Glutamatergic neuron (in vitro differentiated cells): ENCODE measurements around the gene SPOCK3. TPM values are rescaled to one million over a fixed set of nuclear protein-coding genes. Genes with fewer than 3 reads are reported as not detected.

Experiments used
- DNase-seq: peaks from one replicate; pipeline ENCODE4 v3.0.0; 2022
- H3K27ac Mint-ChIP-seq: one replicate; pipeline ENCODE4 v1.8.0; 2020; ENCODE audit warnings: mild to moderate bottlenecking, mixed read lengths, inconsistent platforms; ENCODE audit not compliant: unreplicated experiment
- H3K27me3 Mint-ChIP-seq: one replicate; pipeline ENCODE4 v1.8.0; 2020; ENCODE audit warnings: mild to moderate bottlenecking, moderate library complexity, mixed read lengths, inconsistent platforms; ENCODE audit not compliant: unreplicated experiment
- H3K36me3 Mint-ChIP-seq: one replicate; pipeline ENCODE4 v1.8.0; 2020; ENCODE audit warnings: mild to moderate bottlenecking, mixed read lengths, inconsistent platforms; ENCODE audit not compliant: unreplicated experiment
- H3K4me1 Mint-ChIP-seq: one replicate; pipeline ENCODE4 v1.8.0; 2020; ENCODE audit warnings: mild to moderate bottlenecking, low read depth, mixed read lengths, inconsistent platforms; ENCODE audit not compliant: unreplicated experiment
- H3K4me3 Mint-ChIP-seq: one replicate; pipeline ENCODE4 v1.8.0; 2020; ENCODE audit warnings: mild to moderate bottlenecking, mixed read lengths, inconsistent platforms; ENCODE audit not compliant: unreplicated experiment
- H3K9me3 Mint-ChIP-seq: one replicate; pipeline ENCODE4 v1.8.0; 2020; ENCODE audit warnings: mild to moderate bottlenecking, moderate library complexity, mixed read lengths, inconsistent platforms; ENCODE audit not compliant: unreplicated experiment
- total RNA-seq: library from RNA; stranded (reverse); fragmentation: NEBNext Ultra II Directional; extraction: Animal tissue kit (Norgen Biotek cat#: 25700); gene quantifications from one replicate; pipeline ENCODE4 v1.2.1, GENCODE V29; 2021; ENCODE audit not compliant: unreplicated experiment
- TF ChIP-seq, protein P1 (sequence below): fragments of 200-600 bp; sonication (generic); IDR thresholded peaks from one replicate; pipeline ENCODE4 v1.5.0; 2021; ENCODE audit not compliant: partially characterized antibody, unreplicated experiment

Gene SPOCK3
- total RNA-seq, 1 donor from 2014 or later, result 26.8 TPM

DNA sequence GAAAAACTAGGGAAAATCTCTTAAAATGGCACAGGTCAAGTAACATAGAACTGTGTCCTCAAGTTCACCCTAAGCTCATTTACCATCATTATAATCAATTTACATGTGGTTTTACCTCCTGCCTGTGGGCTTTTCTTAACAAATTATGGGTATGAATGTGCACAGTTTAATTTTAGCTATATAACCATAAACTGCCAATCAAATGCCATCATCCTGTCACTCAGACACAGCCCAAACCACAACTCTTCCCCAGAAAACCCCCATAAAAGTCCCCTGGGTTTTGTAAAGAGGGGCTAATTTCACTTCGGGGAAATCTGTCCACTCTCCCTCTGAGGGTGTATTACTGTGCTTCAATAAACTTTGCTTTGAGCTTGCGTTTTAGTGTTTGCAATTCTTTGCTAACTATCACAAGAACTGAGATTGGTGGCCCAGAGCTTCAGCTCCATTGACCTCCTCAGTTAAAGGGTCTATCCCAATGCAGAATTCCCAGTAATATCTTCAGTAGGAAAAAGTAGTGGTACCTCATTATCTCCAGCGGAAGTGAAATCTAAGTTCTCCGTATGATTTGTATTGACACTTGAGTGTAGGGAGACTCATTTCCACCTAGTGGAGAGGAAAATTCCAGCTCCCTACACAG, 394.6 kb downstream of the SPOCK3 start:
- no peak for DNase-seq
- Mint-ChIP-seq H3K27ac (no peak overlapping the region), H3K27me3 (no peaks in the 10 kb centered on the region), H3K4me3 (no peak overlapping the region), H3K4me1 (no peaks in the 10 kb centered on the region), H3K9me3 (no peaks in the 10 kb centered on the region), H3K36me3 (no peaks in the 10 kb centered on the region)
- TF ChIP-seq, protein P1, sequence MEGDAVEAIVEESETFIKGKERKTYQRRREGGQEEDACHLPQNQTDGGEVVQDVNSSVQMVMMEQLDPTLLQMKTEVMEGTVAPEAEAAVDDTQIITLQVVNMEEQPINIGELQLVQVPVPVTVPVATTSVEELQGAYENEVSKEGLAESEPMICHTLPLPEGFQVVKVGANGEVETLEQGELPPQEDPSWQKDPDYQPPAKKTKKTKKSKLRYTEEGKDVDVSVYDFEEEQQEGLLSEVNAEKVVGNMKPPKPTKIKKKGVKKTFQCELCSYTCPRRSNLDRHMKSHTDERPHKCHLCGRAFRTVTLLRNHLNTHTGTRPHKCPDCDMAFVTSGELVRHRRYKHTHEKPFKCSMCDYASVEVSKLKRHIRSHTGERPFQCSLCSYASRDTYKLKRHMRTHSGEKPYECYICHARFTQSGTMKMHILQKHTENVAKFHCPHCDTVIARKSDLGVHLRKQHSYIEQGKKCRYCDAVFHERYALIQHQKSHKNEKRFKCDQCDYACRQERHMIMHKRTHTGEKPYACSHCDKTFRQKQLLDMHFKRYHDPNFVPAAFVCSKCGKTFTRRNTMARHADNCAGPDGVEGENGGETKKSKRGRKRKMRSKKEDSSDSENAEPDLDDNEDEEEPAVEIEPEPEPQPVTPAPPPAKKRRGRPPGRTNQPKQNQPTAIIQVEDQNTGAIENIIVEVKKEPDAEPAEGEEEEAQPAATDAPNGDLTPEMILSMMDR, result no peak

DNA sequence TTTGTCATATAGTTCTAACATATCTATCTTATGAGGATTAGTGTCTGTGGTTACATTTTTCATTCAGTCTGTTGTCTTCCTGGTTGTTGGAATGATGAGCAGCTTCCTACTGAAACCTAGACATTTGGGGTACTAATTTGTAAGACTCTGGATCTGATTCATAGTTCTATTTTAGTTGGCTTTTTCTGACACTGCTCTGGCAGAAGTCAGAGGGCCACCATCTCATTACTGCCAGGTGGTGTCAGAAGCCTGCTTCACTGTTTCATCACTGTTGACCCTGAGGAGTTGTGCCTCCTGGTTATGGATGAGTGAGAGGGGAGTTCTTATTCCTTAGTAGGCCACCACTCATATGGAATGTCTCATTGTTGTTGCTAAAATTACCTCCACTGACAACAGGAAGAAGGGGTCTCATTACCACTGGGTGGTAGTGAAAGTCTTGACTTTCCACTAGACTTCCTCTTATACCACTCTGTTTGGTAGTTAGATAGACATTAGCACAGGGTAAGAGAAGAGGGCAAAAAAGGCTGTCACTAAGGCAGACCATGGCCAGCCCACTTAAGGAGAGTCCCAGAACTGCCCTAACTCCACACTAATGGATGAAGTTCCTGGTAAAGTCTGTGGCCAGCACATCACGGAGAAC, 395.2 kb downstream of the SPOCK3 start:
- TF ChIP-seq, protein P1, result no peak
- Mint-ChIP-seq H3K27ac (no peak overlapping the region), H3K36me3 (no peaks in the 10 kb centered on the region), H3K4me3 (no peak overlapping the region), H3K4me1 (no peaks in the 10 kb centered on the region), H3K9me3 (no peaks in the 10 kb centered on the region), H3K27me3 (no peaks in the 10 kb centered on the region)
- no peak for DNase-seq

DNA sequence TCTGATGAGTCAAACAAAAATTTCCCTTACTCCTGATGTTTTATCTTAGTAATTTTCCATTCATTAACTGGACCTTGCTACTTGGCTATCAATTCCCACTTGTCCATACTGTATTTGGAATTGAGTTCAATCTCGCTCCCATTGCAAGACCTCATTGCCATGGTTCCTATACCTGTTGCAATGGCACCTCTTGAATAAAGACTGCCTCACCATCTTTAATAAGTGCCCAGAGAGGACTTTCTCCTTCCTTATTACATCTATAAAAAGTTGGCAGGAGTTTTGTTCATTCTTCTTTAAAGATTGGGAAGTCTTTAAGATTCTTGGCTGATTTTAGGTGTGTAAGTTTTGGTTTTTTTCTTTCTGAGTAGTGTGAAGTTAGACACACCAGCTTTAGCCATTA, 397.4 kb downstream of the SPOCK3 start:
- TF ChIP-seq, protein P1, result no peak
- no peaks in the 10 kb centered on the region for H3K27me3 Mint-ChIP-seq
- H3K4me3 Mint-ChIP-seq, result no peak overlapping the region
- H3K4me1 Mint-ChIP-seq, result no peaks in the 10 kb centered on the region
- H3K27ac Mint-ChIP-seq, result no peak overlapping the region
- DNase-seq, result no peak
- H3K36me3 Mint-ChIP-seq, result no peaks in the 10 kb centered on the region
- no peaks in the 10 kb centered on the region for H3K9me3 Mint-ChIP-seq

DNA sequence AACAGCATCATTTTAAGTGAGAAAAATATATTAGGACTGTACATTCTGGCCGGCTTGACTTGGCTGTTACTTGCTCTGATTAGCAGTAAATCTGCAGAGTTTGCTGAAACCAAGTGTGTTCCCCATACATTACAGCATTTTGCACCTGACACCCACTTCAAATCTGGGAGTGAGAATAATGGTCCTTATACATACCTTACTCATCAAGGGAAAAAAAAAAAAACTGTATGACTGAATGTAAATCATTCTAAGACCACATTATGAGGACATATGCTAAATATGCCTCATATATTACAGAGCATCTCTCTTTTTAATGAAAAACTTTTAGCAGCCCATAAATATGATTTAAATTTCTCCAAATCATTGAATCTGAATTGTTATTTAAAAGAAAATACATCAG, 406.7 kb downstream of the SPOCK3 start:
- TF ChIP-seq, protein P1, result no peak
- H3K27ac Mint-ChIP-seq, result no peak overlapping the region
- H3K36me3 Mint-ChIP-seq, result no peaks in the 10 kb centered on the region
- H3K4me1 Mint-ChIP-seq, result no peaks in the 10 kb centered on the region
- no peak overlapping the region for H3K4me3 Mint-ChIP-seq
- H3K27me3 Mint-ChIP-seq, result no peaks in the 10 kb centered on the region
- DNase-seq, result no peak
- no peaks in the 10 kb centered on the region for H3K9me3 Mint-ChIP-seq

DNA sequence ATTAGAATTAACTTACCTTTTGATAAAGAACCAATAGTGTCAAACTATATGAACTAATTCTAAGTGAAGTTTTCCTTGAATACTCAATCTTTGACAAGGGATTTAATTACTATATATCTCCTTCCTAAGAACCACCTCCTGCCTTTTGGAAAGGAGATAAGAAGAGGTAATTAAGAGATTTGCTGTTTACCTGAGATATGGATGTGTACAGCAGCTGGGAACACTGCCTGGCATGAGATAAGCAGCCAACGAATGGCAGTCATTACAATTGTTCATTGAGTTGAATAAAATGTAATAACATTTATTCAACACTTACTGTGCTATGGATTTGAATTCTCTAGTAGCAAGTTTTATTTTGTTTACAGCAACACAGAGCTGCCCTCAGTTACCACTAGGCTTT, 407.1 kb downstream of the SPOCK3 start:
- Mint-ChIP-seq H3K27ac (no peak overlapping the region), H3K4me3 (no peak overlapping the region), H3K4me1 (no peaks in the 10 kb centered on the region), H3K9me3 (no peaks in the 10 kb centered on the region), H3K27me3 (no peaks in the 10 kb centered on the region), H3K36me3 (no peaks in the 10 kb centered on the region)
- TF ChIP-seq, protein P1, result no peak
- no peak for DNase-seq
